ENCODE measurements around the gene NEK1. TPM values are rescaled to one million over a fixed set of nuclear protein-coding genes. Genes with fewer than 3 reads are reported as not detected.

Gene NEK1
- total and polyA plus RNA-seq, 2 experiments from 2014 or later, result 9.3 to 19.5 TPM

GRCh38 chr4:169417629-169418282 lies 194.6 kb downstream of the NEK1 start:
- Mint-ChIP-seq H3K4me1 (peaks cover 13% of the 10 kb centered on the region; the same call in 2 of the 3 replicates), H3K27ac (no peak overlapping the region), H3K36me3 (ENCODE audit: low read depth) (no peaks in the 10 kb centered on the region), H3K4me3 (no peak overlapping the region), H3K27me3 (ENCODE audit: insufficient read depth, low read depth, poor library complexity) (no peaks in the 10 kb centered on the region), H3K9me3 (no peaks in the 10 kb centered on the region)
- Histone ChIP-seq H2AFZ (no peak overlapping the region), H3K4me3 (no peak overlapping the region), H3K27me3 (ENCODE audit: insufficient read depth) (no peaks in the 10 kb centered on the region), H3K4me2 (no peak overlapping the region), H3F3A (replicated peaks; ENCODE audit: low read depth) (no peaks in the 10 kb centered on the region), H4K20me1 (replicated peaks; ENCODE audit: insufficient read depth) (no peaks in the 10 kb centered on the region), H3K79me2 (replicated peaks; ENCODE audit: insufficient read depth) (no peaks in the 10 kb centered on the region), H3K9me2 (ENCODE audit: insufficient read depth) (no peaks in the 10 kb centered on the region), H3K4me1 (ENCODE audit: insufficient read depth) (no peaks in the 10 kb centered on the region), H3K36me3 (ENCODE audit: insufficient read depth) (no peaks in the 10 kb centered on the region), H3K27ac (ENCODE audit: low read depth) (no peak overlapping the region)
- TF ChIP-seq ETS1 (IDR thresholded peaks at IDR 0.05) (no peak), STAT1 (IDR thresholded peaks at IDR 0.05; ENCODE audit: unreplicated experiment) (no peak), CREB1 (CRISPR knock-in tag; IDR thresholded peaks at IDR 0.05; ENCODE audit: low read depth) (no peak), ZNF331 (CRISPR knock-in tag; IDR thresholded peaks at IDR 0.05; ENCODE audit: low read depth) (no peak), EZH2 (IDR thresholded peaks at IDR 0.05; ENCODE audit: low read depth, unreplicated experiment) (no peak), EZH2phosphoT487 (IDR thresholded peaks at IDR 0.05; ENCODE audit: unreplicated experiment) (no peak), POLR2AphosphoS5 (IDR thresholded peaks at IDR 0.05; ENCODE audit: low read depth) (no peak), ZNF114 (CRISPR knock-in tag; IDR thresholded peaks at IDR 0.05) (no peak), NANOG (IDR thresholded peaks at IDR 0.05; ENCODE audit: borderline replicate concordance) (no peak), CTCF (conservative IDR thresholded peaks at IDR 0.05; ENCODE audit: low read depth in 2 of 2) (no peak), JUNB (IDR thresholded peaks at IDR 0.05; ENCODE audit: unreplicated experiment) (no peak), ZNF462 (CRISPR knock-in tag; IDR thresholded peaks at IDR 0.05) (no peak), REST (IDR thresholded peaks at IDR 0.05; ENCODE audit: unreplicated experiment) (no peak)
- ATAC-seq (peak; percentile 34; the same call in 1 of the 3 replicates), DNase-seq (ENCODE audit: low spot score) (no peak)
